GM12878 (cell line): ENCODE data around the gene ARHGAP26. TPM values are rescaled to one million over a fixed set of nuclear protein-coding genes. Genes with fewer than 3 reads are reported as not detected.
A peak's percentile ranks its signal among the peaks of the same experiment; 100 is the strongest.

Source experiments
- ATAC-seq: fragments of 200-7000 bp; cut with Tn5 transposase; 3 replicates; pipeline ENCODE4 v1.9.1; 2020; ENCODE audit warnings: mild to moderate bottlenecking, moderate library complexity
- BruUV-seq: library from RNA; stranded (reverse); fragments of 400-500 nt; replicated peaks from 2 replicates; lab custom pipeline; 2021; lab: Mats Ljungman, UMichigan
- CTCF ChIA-PET: fragments of 300-600 bp; sonication (Branson Sonifier 250); formaldehyde crosslinking; extraction: SDS; loops from one replicate; lab custom pipeline; 2021; ENCODE audit warnings: inconsistent platforms; lab: Yijun Ruan, JAX
- POLR2A ChIA-PET: fragments of 350-600 bp; formaldehyde crosslinking; extraction: SDS; loops from one replicate; lab custom pipeline; 2021; ENCODE audit warnings: inconsistent platforms; lab: Charles Lee
- RAD21 ChIA-PET: fragments of 300-600 bp; sonication (Branson Sonifier 250); formaldehyde crosslinking; loops from one replicate; lab custom pipeline; 2023; ENCODE audit warnings: antibody characterized with exemption; ENCODE audit not compliant: unreplicated experiment; lab: Charles Lee
- SMC1A ChIA-PET: fragments of 300-600 bp; sonication (Branson Sonifier 250); formaldehyde crosslinking; loops from one replicate; lab custom pipeline; 2023; ENCODE audit not compliant: unreplicated experiment, uncharacterized antibody; lab: Charles Lee
- DNase-seq: peaks from one replicate; pipeline ENCODE4 v3.0.0-alpha.2; 2011; ENCODE audit warnings: low read depth, low spot score
- FAIRE-seq: peaks from 3 replicates; lab custom pipeline; 2011; peaks lifted over from hg19 to GRCh38; lab: Jason Lieb, UNC
- H2AFZ ChIP-seq: 2 replicates; pipeline ENCODE4 v1.6.0; 2011; ENCODE audit warnings: low read depth, low read length, control low read depth; ENCODE audit not compliant: control insufficient read depth
- H3K27ac ChIP-seq: 2 replicates; pipeline ENCODE4 v1.5.1; 2011; ENCODE audit warnings: control low read depth; ENCODE audit not compliant: control insufficient read depth, insufficient read depth
- H3K27me3 ChIP-seq, 2 experiments: replicated peaks in 1 of 2; 2 replicates each; pipeline versions ENCODE4 v1.6.0 to v1.6.1; 2011; ENCODE audit warnings: low read length in 1 of 2; ENCODE audit not compliant: control insufficient read depth in 2 of 2, insufficient read depth in 2 of 2
- H3K36me3 ChIP-seq, 2 experiments: 2 replicates each; pipeline ENCODE4 v1.5.1; 2011; ENCODE audit warnings: low read length in 1 of 2; ENCODE audit not compliant: control insufficient read depth in 2 of 2, insufficient read depth in 2 of 2
- H3K4me1 ChIP-seq: 2 replicates; pipeline ENCODE4 v1.6.1; 2011; ENCODE audit warnings: mild to moderate bottlenecking, low read length, moderate library complexity, mixed read lengths; ENCODE audit not compliant: control insufficient read depth, insufficient read depth
- H3K4me2 ChIP-seq: 2 replicates; pipeline ENCODE4 v1.6.0; 2011; ENCODE audit warnings: control low read depth; ENCODE audit not compliant: control insufficient read depth, insufficient read depth
- H3K4me3 ChIP-seq: fragments of 200-600 bp; sonication (generic); 2 replicates; pipeline ENCODE4 v1.5.1; 2016
- H3K79me2 ChIP-seq: 2 replicates; pipeline ENCODE4 v1.6.0; 2011; ENCODE audit warnings: low read length; ENCODE audit not compliant: control insufficient read depth, insufficient read depth
- H3K9ac ChIP-seq: 2 replicates; pipeline ENCODE4 v1.8.0; 2011; ENCODE audit warnings: low read length, control low read depth, mixed read lengths; ENCODE audit not compliant: control insufficient read depth, insufficient read depth
- H3K9me3 ChIP-seq: replicated peaks from 3 replicates; pipeline ENCODE4 v1.5.1; 2011; ENCODE audit warnings: mild to moderate bottlenecking, low read length; ENCODE audit not compliant: control insufficient read depth, insufficient read depth
- H4K20me1 ChIP-seq: 2 replicates; pipeline ENCODE4 v1.6.0; 2011; ENCODE audit not compliant: control insufficient read depth, insufficient read depth
- BCL3 ChIP-seq: IDR thresholded peaks from 2 replicates; pipeline ENCODE4 v1.6.1; 2011; ENCODE audit warnings: borderline replicate concordance, low read depth, mild to moderate bottlenecking, moderate library complexity, low read length; ENCODE audit not compliant: insufficient read depth, poor library complexity, severe bottlenecking
- BHLHE40 ChIP-seq, 2 experiments: fragments of 450-650 bp in 1 of 2; IDR thresholded peaks; 2 replicates each; pipeline ENCODE4 v1.6.1; 2011 to 2017; ENCODE audit warnings: low read depth in 2 of 2, borderline replicate concordance in 1 of 2, improper control_type of control experiment in 1 of 2, low read length in 1 of 2, mild to moderate bottlenecking in 1 of 2
- DPF2 ChIP-seq: fragments of 450-650 bp; IDR thresholded peaks from 2 replicates; pipeline ENCODE4 v1.6.1; 2017; ENCODE audit warnings: mild to moderate bottlenecking
- PBX3 ChIP-seq: IDR thresholded peaks from 2 replicates; pipeline ENCODE4 v1.6.1; 2011; ENCODE audit warnings: mild to moderate bottlenecking, low read depth, low read length, moderate library complexity; ENCODE audit not compliant: insufficient replicate concordance
- RAD21 ChIP-seq: IDR thresholded peaks from 2 replicates; pipeline ENCODE4 v1.6.1; 2011; ENCODE audit warnings: mild to moderate bottlenecking, low read depth, low read length, moderate library complexity; ENCODE audit not compliant: insufficient read depth
- SKIL ChIP-seq: fragments of 450-650 bp; IDR thresholded peaks from 2 replicates; pipeline ENCODE4 v1.6.1; 2017; ENCODE audit warnings: mild to moderate bottlenecking, low read depth, inconsistent platforms; ENCODE audit not compliant: poor library complexity, severe bottlenecking
- SMARCA5 ChIP-seq: fragments of 450-650 bp; IDR thresholded peaks from 2 replicates; pipeline ENCODE4 v1.6.1; 2017; ENCODE audit warnings: mild to moderate bottlenecking
- ZBTB11 ChIP-seq: fragments of 450-650 bp; formaldehyde crosslinking; IDR thresholded peaks from 2 replicates; pipeline ENCODE4 v1.5.0; 2022; ENCODE audit warnings: mild to moderate bottlenecking, missing genetic modification characterization
- ZBTB33 ChIP-seq: fragments of 450-650 bp; IDR thresholded peaks from 2 replicates; pipeline ENCODE4 v1.6.1; 2017; ENCODE audit warnings: mild to moderate bottlenecking
- ZNF622 ChIP-seq: fragments of 450-650 bp; IDR thresholded peaks from 2 replicates; pipeline ENCODE4 v1.6.1; 2017; ENCODE audit warnings: mild to moderate bottlenecking, inconsistent platforms
- WGBS: methylation state at CpG from one replicate; pipeline ENCODE4 v1.1.6; 2016; ENCODE audit warnings: low lambda C conversion rate; ENCODE audit not compliant: insufficient replicate concordance, insufficient coverage; ENCODE audit errors: missing lambda C conversion rate; 5-methylcytosine and 5-hydroxymethylcytosine counted together
- in situ Hi-C: fragments of 300-500 bp; cut with MboI; formaldehyde crosslinking; loops from 9 replicates; pipeline ENCODE4 v1.14.3; 2018; ENCODE audit warnings: mixed read lengths
- intact Hi-C: fragments of 100-400 bp; cut with micrococcal nuclease; formaldehyde crosslinking; loops from one replicate; pipeline ENCODE4 v1.14.2; 2022; ENCODE audit not compliant: unreplicated experiment
- polyA plus RNA-seq, 11 experiments: library from polyadenylated mRNA; depleted of rRNA in 4 of 11; unstranded in 6 of 11; stranded (reverse) in 5 of 11; fragments of >200 nt; fragmentation: Nextera tagmentation in 4 of 11; fragmentation: Illumina TruSeq in 1 of 11; extraction: Ambion mirVana in 4 of 11; extraction: Trizol in 1 of 11; gene quantifications; 1 replicate in 1 of 11; 2 replicates in 10 of 11; pipeline versions ENCODE4 v1.2.1 to v1.2.3, GENCODE V29; 2011 to 2016; ENCODE audit warnings: inconsistent platforms in 2 of 11, missing spikeins in 2 of 11, low read depth in 1 of 11
- total RNA-seq, 4 experiments: library from RNA; depleted of rRNA in 3 of 4; stranded (reverse); fragments of >200 nt in 3 of 4; fragmentation: Illumina TruSeq in 1 of 4; extraction: Trizol in 1 of 4; gene quantifications; 2 replicates each; pipeline versions ENCODE4 v1.2.1 to v1.2.3, GENCODE V29; 2013 to 2021

The ARHGAP26 gene
- total and polyA plus RNA-seq, 10 of the 15 experiments (the other 5 are each of a cell fraction or from before 2014, with no cell fraction given): 9.4 to 41.5 (median 19.3) TPM

GRCh38 chr5:143217065-143217803 is 447.1 kb downstream of the ARHGAP26 start:
- Histone ChIP-seq H3K4me2 (peak overlapping the region; percentile 66), H3K9ac (peak overlapping the region; percentile 59), H3K36me3 (peaks cover 4 to 5% of the 10 kb centered on the region in 2 experiments; a peak in 3 of 4 replicates), H3K27ac (peak overlapping the region; percentile 100), H3K79me2 (peaks cover 46% of the 10 kb centered on the region), H3K4me3 (no peak overlapping the region), H2AFZ (peak overlapping the region; percentile 74), H3K9me3 (no peaks in the 10 kb centered on the region; the same call in 2 of the 3 replicates), H4K20me1 (no peaks in the 10 kb centered on the region), H3K4me1 (peaks cover 98% of the 10 kb centered on the region), H3K27me3 (no peaks in the 10 kb centered on the region)
- ChIA-PET POLR2A (interaction anchor here (0.8 to 8.5 kb wide), 8 partner anchors 9 to 214 kb away, joined by 3 to 103 read pairs (median 8); partner anchors contain the start of gene NR3C1), CTCF (interaction anchor here (0.7 to 6.7 kb wide), 10 partner anchors 10 to 215 kb away, joined by 3 to 77 read pairs (median 4); no protein-coding TSS in a partner anchor), RAD21 (interaction anchor here (0.6 to 18.1 kb wide), 28 partner anchors 8 to 589 kb away, joined by 3 to 482 read pairs (median 4); partner anchors contain the start of gene NR3C1), SMC1A (interaction anchor here (1.0 to 19.2 kb wide), 24 partner anchors 8 to 217 kb away, joined by 3 to 423 read pairs (median 6); partner anchors contain the start of gene NR3C1)
- no peak for FAIRE-seq
- BruUV-seq: TSS peak; percentile 47
- DNase-seq: no peak
- ATAC-seq: peak; percentile 5; the same call in 2 of the 3 replicates
- in situ Hi-C loops (no loop called here), intact Hi-C loops (loop anchor here (5.0 kb wide), 1 partner anchor 390 kb away; no protein-coding TSS in a partner anchor)
- 2% methylated on average over 10 of the region's 10 CpGs for WGBS
- TF ChIP-seq ZNF622 (no peak), ZBTB11 (CRISPR knock-in tag) (no peak), PBX3 (no peak), BHLHE40 (IDR thresholded peaks at IDR 0.05; ENCODE audit: borderline replicate concordance in 1 of 2, low read depth in 2 of 2, low read length in 1 of 2) (peak; percentile 82 to 84; a peak in 3 of 4 replicates), SMARCA5 (no peak), RAD21 (peak; percentile 29; the same call in 1 of the 2 replicates), SKIL (no peak), DPF2 (peak; percentile 48; the same call in 1 of the 2 replicates), ZBTB33 (no peak), BCL3 (peak; percentile 45)
